HEK293 (cell line): Measurements from ENCODE around the gene FUT8.

Source experiments
- CTCF ChIP-seq: fragments of 450-650 bp; formaldehyde crosslinking; IDR thresholded peaks from 2 replicates; pipeline ENCODE4 v1.5.1; 2016; ENCODE audit warnings: missing biosample characterization, missing genetic modification characterization
- OSR2 ChIP-seq: fragments of 450-650 bp; formaldehyde crosslinking; IDR thresholded peaks from 2 replicates; pipeline ENCODE4 v1.5.1; 2016; ENCODE audit warnings: missing biosample characterization, missing genetic modification characterization
- ZBTB21 ChIP-seq: fragments of 450-650 bp; formaldehyde crosslinking; IDR thresholded peaks from 2 replicates; pipeline ENCODE4 v1.5.1; 2017; ENCODE audit warnings: missing biosample characterization, missing genetic modification characterization
- ZBTB26 ChIP-seq: fragments of 450-650 bp; formaldehyde crosslinking; optimal IDR thresholded peaks from 2 replicates; pipeline ENCODE3; 2016; ENCODE audit warnings: missing biosample characterization, mild to moderate bottlenecking, missing genetic modification characterization
- ZNF19 ChIP-seq: fragments of 450-650 bp; formaldehyde crosslinking; IDR thresholded peaks from 2 replicates; pipeline ENCODE4; 2016; ENCODE audit warnings: missing biosample characterization, missing genetic modification characterization, low read depth
- ZNF292 ChIP-seq: fragments of 450-650 bp; formaldehyde crosslinking; IDR thresholded peaks from 2 replicates; pipeline ENCODE4 v1.5.1; 2016; ENCODE audit warnings: low read depth, missing biosample characterization, missing genetic modification characterization, borderline replicate concordance
- ZNF449 ChIP-seq: fragments of 450-650 bp; formaldehyde crosslinking; IDR thresholded peaks from 2 replicates; pipeline ENCODE4 v1.5.1; 2017; ENCODE audit warnings: missing biosample characterization, mild to moderate bottlenecking, missing genetic modification characterization, moderate library complexity
- ZNF639 ChIP-seq: fragments of 450-650 bp; formaldehyde crosslinking; IDR thresholded peaks from 2 replicates; pipeline ENCODE4 v1.5.1; 2016; ENCODE audit warnings: missing biosample characterization, missing genetic modification characterization
- ZSCAN30 ChIP-seq: fragments of 450-650 bp; IDR thresholded peaks from 2 replicates; pipeline ENCODE4 v1.5.1; 2018; ENCODE audit warnings: missing biosample characterization, mild to moderate bottlenecking, missing genetic modification characterization, moderate library complexity

GRCh38 chr14:65575389-65575788 lies 162.9 kb downstream of the FUT8 start:
- no peak for TF ChIP-seq ZSCAN30 (tag by site-specific recombination)
- TF ChIP-seq ZNF449 (tag by site-specific recombination), result no peak
- TF ChIP-seq ZNF639 (tag by site-specific recombination), result no peak
- TF ChIP-seq ZBTB21 (tag by site-specific recombination), result no peak
- TF ChIP-seq CTCF (tag by site-specific recombination), result no peak
- no peak for TF ChIP-seq OSR2 (tag by site-specific recombination)
- TF ChIP-seq ZNF19, result no peak
- no peak for TF ChIP-seq ZNF292
- TF ChIP-seq ZBTB26 (tag by site-specific recombination), result no peak
